Keratinocyte (primary cell): ENCODE data around the gene DLX1. TPM values are rescaled to one million over a fixed set of nuclear protein-coding genes. Genes with fewer than 3 reads are reported as not detected.

Experiments
- DNase-seq: peaks from one replicate; pipeline ENCODE4 v3.0.0-alpha.2; 2011; ENCODE audit warnings: low read depth, missing footprints, low spot score
- FAIRE-seq: peaks from 2 replicates; lab custom pipeline; 2011; peaks lifted over from hg19 to GRCh38; lab: Jason Lieb, UNC
- H2AFZ ChIP-seq: 2 replicates; pipeline ENCODE4 v1.6.0; 2012; ENCODE audit warnings: low read length, control low read depth, inconsistent platforms; ENCODE audit not compliant: control insufficient read depth
- H3K27ac ChIP-seq: 2 replicates; pipeline ENCODE4 v1.5.1; 2011; ENCODE audit warnings: low read length; ENCODE audit not compliant: control insufficient read depth, insufficient read depth
- H3K27me3 ChIP-seq: 3 replicates; pipeline ENCODE4 v1.6.0; 2011; ENCODE audit warnings: low read length; ENCODE audit not compliant: control insufficient read depth, insufficient read depth; ENCODE audit errors: extremely low read depth
- H3K36me3 ChIP-seq, 2 experiments: 2 replicates in 1 of 2; 3 replicates in 1 of 2; pipeline ENCODE4 v1.5.1; 2011; ENCODE audit warnings: low read length in 2 of 2, mild to moderate bottlenecking in 1 of 2; ENCODE audit not compliant: control insufficient read depth in 2 of 2, insufficient read depth in 2 of 2; ENCODE audit errors: extremely low read depth in 1 of 2
- H3K4me1 ChIP-seq: 3 replicates; pipeline ENCODE4 v1.5.1; 2011; ENCODE audit warnings: low read length; ENCODE audit not compliant: control insufficient read depth, insufficient read depth; ENCODE audit errors: extremely low read depth
- H3K4me2 ChIP-seq: 3 replicates; pipeline ENCODE4 v1.6.0; 2011; ENCODE audit warnings: low read depth, low read length; ENCODE audit not compliant: control insufficient read depth, insufficient read depth; ENCODE audit errors: extremely low read depth
- H3K4me3 ChIP-seq, 3 experiments: fragments of 200-600 bp in 1 of 3; sonication (generic) in 1 of 3; 2 replicates in 2 of 3; 3 replicates in 1 of 3; pipeline ENCODE4 v1.5.1; 2011 to 2016; ENCODE audit warnings: low read length in 3 of 3, mild to moderate bottlenecking in 3 of 3, control low read depth in 2 of 3, inconsistent platforms in 1 of 3, low read depth in 1 of 3, mixed read lengths in 1 of 3, mixed run types in 1 of 3, moderate library complexity in 1 of 3; ENCODE audit not compliant: control insufficient read depth in 2 of 3, insufficient read depth in 2 of 3; ENCODE audit errors: extremely low read depth in 1 of 3
- H3K79me2 ChIP-seq: 2 replicates; pipeline ENCODE4 v1.6.0; 2012; ENCODE audit warnings: low read length; ENCODE audit not compliant: control insufficient read depth, insufficient read depth
- H3K9ac ChIP-seq: 3 replicates; pipeline ENCODE4 v1.6.0; 2011; ENCODE audit warnings: low read length; ENCODE audit not compliant: control insufficient read depth, insufficient read depth; ENCODE audit errors: extremely low read depth
- H3K9me1 ChIP-seq: 3 replicates; pipeline ENCODE4 v1.6.0; 2011; ENCODE audit warnings: low read length; ENCODE audit not compliant: control insufficient read depth, insufficient read depth; ENCODE audit errors: extremely low read depth
- H3K9me3 ChIP-seq: 2 replicates; pipeline ENCODE4 v1.5.1; 2012; ENCODE audit warnings: low read depth, low read length; ENCODE audit not compliant: control insufficient read depth
- H4K20me1 ChIP-seq: 3 replicates; pipeline ENCODE4 v1.6.0; 2011; ENCODE audit warnings: low read length; ENCODE audit not compliant: control insufficient read depth, insufficient read depth; ENCODE audit errors: extremely low read depth
- EZH2 ChIP-seq: IDR thresholded peaks from one replicate; pipeline ENCODE4 v1.6.1; 2012; ENCODE audit warnings: inconsistent platforms, mild to moderate bottlenecking, low read length, moderate library complexity
- dilution Hi-C: fragments of 300-500 bp; cut with MboI; formaldehyde crosslinking; loops from one replicate; pipeline ENCODE4 v1.7.0; 2020; ENCODE audit warnings: low sequenced_read_pairs; ENCODE audit not compliant: extremely low pct_ligation_motif_present
- polyA plus RNA-seq, 5 experiments: library from polyadenylated mRNA; depleted of rRNA in 3 of 5; stranded (reverse) in 3 of 5; stranded (forward) in 1 of 5; unstranded in 1 of 5; fragments of >200 nt; gene quantifications; 1 replicate in 1 of 5; 2 replicates in 3 of 5; 3 replicates in 1 of 5; pipeline versions ENCODE4 v1.2.1 to v1.2.3, GENCODE V29; 2011 to 2012; ENCODE audit warnings: missing spikeins in 2 of 5, low read depth in 1 of 5, low replicate concordance in 1 of 5
- TF ChIP-seq, protein P1 (sequence below), 3 experiments: IDR thresholded peaks in 1 of 3; conservative IDR thresholded peaks in 1 of 3; optimal IDR thresholded peaks in 1 of 3; 2 replicates in 2 of 3; 3 replicates in 1 of 3; pipeline versions ENCODE3 to v1.5.1; 2011; ENCODE audit warnings: low read length in 3 of 3, mild to moderate bottlenecking in 3 of 3, moderate library complexity in 2 of 3, control low read depth in 1 of 3, inconsistent platforms in 1 of 3; ENCODE audit not compliant: insufficient read depth in 2 of 3; ENCODE audit errors: extremely low read depth in 1 of 3

Gene DLX1
- polyA plus RNA-seq, 1 donor (not counting 4 experiments of a cell fraction or from before 2014, with no cell fraction given), result 0.88 TPM

DNA sequence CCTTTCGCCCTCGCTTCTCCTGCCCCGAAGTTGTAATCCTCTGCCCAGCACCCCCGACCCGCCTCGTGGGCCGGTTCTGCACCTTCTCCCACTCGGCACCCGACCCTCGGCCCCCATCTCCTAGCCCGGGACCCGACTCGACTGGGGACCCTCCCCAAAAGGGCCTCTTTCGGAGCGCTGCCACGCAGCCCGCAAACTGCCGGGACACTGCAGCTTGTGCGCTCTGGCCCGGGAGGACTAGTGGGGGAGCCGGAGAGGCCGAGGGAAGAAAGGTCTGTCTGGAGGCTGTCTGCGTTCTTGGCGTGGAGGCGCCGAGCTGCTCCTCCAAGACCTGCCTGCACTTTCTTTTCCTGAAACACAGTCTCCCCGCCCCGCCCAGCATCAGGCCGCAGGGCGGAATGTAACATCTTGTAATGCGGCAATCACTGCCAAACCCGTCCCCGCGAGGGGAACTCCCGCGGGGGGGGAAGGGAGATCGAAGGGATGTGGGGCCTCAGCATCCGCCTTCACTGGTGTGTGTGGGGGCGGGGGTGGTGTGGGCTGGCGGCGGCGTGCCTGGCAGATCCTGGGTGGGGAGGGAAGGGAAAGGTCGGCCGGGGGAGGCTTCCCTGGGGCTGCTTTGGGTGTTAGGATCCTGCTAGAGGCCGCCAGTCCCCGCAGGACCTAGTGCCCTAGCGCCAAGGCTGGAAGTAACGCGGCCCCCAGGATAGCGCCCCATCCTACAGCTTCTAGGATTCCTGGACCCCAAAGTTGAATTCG lies 10.0 kb downstream of the DLX1 start:
- peaks cover 45% of the 10 kb centered on the region for H3K4me1 ChIP-seq
- FAIRE-seq, result no peak
- dilution Hi-C loops, result no loop called here

GRCh38 chr2:172095905-172096625 lies 10.8 kb downstream of the DLX1 start:
- Histone ChIP-seq H3K4me2 (peak overlapping the region; percentile 91), H3K36me3 (no peaks in the 10 kb centered on the region), H3K79me2 (no peaks in the 10 kb centered on the region), H3K9me1 (no peaks in the 10 kb centered on the region), H2AFZ (peak overlapping the region; percentile 53), H3K9me3 (no peaks in the 10 kb centered on the region), H4K20me1 (no peaks in the 10 kb centered on the region), H3K9ac (peak overlapping the region; percentile 88), H3K4me3 (peak overlapping the region; percentile 45 to 72 (median 71)), H3K27ac (peak overlapping the region; percentile 92), H3K4me1 (peaks cover 49% of the 10 kb centered on the region), H3K27me3 (peaks cover 38% of the 10 kb centered on the region)
- DNase-seq (no peak), FAIRE-seq (no peak)
- dilution Hi-C loops, result no loop called here
- TF ChIP-seq EZH2, result no peak
- TF ChIP-seq, protein P1, sequence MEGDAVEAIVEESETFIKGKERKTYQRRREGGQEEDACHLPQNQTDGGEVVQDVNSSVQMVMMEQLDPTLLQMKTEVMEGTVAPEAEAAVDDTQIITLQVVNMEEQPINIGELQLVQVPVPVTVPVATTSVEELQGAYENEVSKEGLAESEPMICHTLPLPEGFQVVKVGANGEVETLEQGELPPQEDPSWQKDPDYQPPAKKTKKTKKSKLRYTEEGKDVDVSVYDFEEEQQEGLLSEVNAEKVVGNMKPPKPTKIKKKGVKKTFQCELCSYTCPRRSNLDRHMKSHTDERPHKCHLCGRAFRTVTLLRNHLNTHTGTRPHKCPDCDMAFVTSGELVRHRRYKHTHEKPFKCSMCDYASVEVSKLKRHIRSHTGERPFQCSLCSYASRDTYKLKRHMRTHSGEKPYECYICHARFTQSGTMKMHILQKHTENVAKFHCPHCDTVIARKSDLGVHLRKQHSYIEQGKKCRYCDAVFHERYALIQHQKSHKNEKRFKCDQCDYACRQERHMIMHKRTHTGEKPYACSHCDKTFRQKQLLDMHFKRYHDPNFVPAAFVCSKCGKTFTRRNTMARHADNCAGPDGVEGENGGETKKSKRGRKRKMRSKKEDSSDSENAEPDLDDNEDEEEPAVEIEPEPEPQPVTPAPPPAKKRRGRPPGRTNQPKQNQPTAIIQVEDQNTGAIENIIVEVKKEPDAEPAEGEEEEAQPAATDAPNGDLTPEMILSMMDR (optimal IDR thresholded peaks at IDR 0.05 in 1 of 3, IDR thresholded peaks at IDR 0.05 in 1 of 3, conservative IDR thresholded peaks at IDR 0.05 in 1 of 3; ENCODE audit: extremely low read depth in 1 of 3, insufficient read depth in 2 of 3, low read length in 3 of 3), result peak in 1 of 3 experiments; percentile 30

More for the DNA sequence above, 10.0 kb downstream of the DLX1 start:
- no peak for TF ChIP-seq EZH2
- TF ChIP-seq, protein P1 (optimal IDR thresholded peaks at IDR 0.05 in 1 of 3, IDR thresholded peaks at IDR 0.05 in 1 of 3, conservative IDR thresholded peaks at IDR 0.05 in 1 of 3; ENCODE audit: extremely low read depth in 1 of 3, insufficient read depth in 2 of 3, low read length in 3 of 3), result no peak
- H2AFZ ChIP-seq, result peak overlapping the region; percentile 57
- H3K4me2 ChIP-seq, result peak overlapping the region; percentile 91
- no peaks in the 10 kb centered on the region for H3K79me2 ChIP-seq
- no peaks in the 10 kb centered on the region for H4K20me1 ChIP-seq
- H3K9ac ChIP-seq, result peak overlapping the region; percentile 88
- H3K36me3 ChIP-seq, result no peaks in the 10 kb centered on the region
- H3K4me3 ChIP-seq, result peak overlapping the region; percentile 45 to 72 (median 71)
- DNase-seq, result no peak
- no peaks in the 10 kb centered on the region for H3K9me1 ChIP-seq
- peak overlapping the region; percentile 92 for H3K27ac ChIP-seq
- peaks cover 44% of the 10 kb centered on the region for H3K27me3 ChIP-seq
- H3K9me3 ChIP-seq, result no peaks in the 10 kb centered on the region
